Natural killer cell (primary cell): ENCODE results near the gene GAREM1. TPM values are rescaled to one million over a fixed set of nuclear protein-coding genes. Genes with fewer than 3 reads are reported as not detected.

Experiments used
- ATAC-seq, 3 donors: fragments of 150-1000 bp in 2 of 3; fragments of 200-7000 bp in 1 of 3; cut with Tn5 transposase; 1 replicate in 1 of 3; 2 replicates in 2 of 3; pipeline ENCODE4 v1.10.0; 2021; ENCODE audit warnings: mild to moderate bottlenecking in 2 of 3, moderate library complexity in 2 of 3
- DNase-seq, 2 donors: peaks; one replicate each; pipeline versions ENCODE4 v3.0.0 to v3.0.0-alpha.2; 2013 to 2021; ENCODE audit warnings: mixed read lengths in 1 of 2
- H3K27ac ChIP-seq: one replicate; pipeline ENCODE4 v1.5.1; 2013; ENCODE audit warnings: mild to moderate bottlenecking, low read length
- H3K27me3 ChIP-seq: one replicate; pipeline ENCODE4 v1.6.1; 2013; ENCODE audit warnings: low read length; ENCODE audit not compliant: control insufficient read depth, insufficient read depth
- H3K36me3 ChIP-seq: one replicate; pipeline ENCODE4 v1.6.1; 2013; ENCODE audit warnings: low read length; ENCODE audit not compliant: control insufficient read depth, insufficient read depth
- H3K4me1 ChIP-seq: one replicate; pipeline ENCODE4 v1.6.1; 2013; ENCODE audit warnings: low read length; ENCODE audit not compliant: control insufficient read depth, insufficient read depth
- H3K4me3 ChIP-seq: one replicate; pipeline ENCODE4 v1.5.1; 2013; ENCODE audit warnings: low read length
- H3K9me3 ChIP-seq: one replicate; pipeline ENCODE4 v1.6.1; 2013; ENCODE audit warnings: low read length; ENCODE audit not compliant: control insufficient read depth, insufficient read depth
- H3K27ac Mint-ChIP-seq, 2 donors: one replicate each; pipeline ENCODE4 v1.8.0; 2022; ENCODE audit warnings: mild to moderate bottlenecking in 2 of 2, mixed read lengths in 2 of 2, moderate library complexity in 1 of 2
- H3K27me3 Mint-ChIP-seq, 2 donors: one replicate each; pipeline ENCODE4 v1.8.0; 2022; ENCODE audit warnings: low read depth in 2 of 2, mixed read lengths in 2 of 2
- H3K36me3 Mint-ChIP-seq: one replicate; pipeline ENCODE4 v1.8.0; 2022; ENCODE audit warnings: mixed read lengths
- H3K4me1 Mint-ChIP-seq, 2 donors: one replicate each; pipeline ENCODE4 v1.8.0; 2022; ENCODE audit warnings: mixed read lengths in 2 of 2
- H3K4me3 Mint-ChIP-seq: one replicate; pipeline ENCODE4 v1.8.0; 2022; ENCODE audit warnings: mild to moderate bottlenecking, moderate library complexity, mixed read lengths
- H3K9me3 Mint-ChIP-seq, 2 donors: one replicate each; pipeline ENCODE4 v1.8.0; 2022; ENCODE audit warnings: mixed read lengths in 2 of 2
- WGBS: methylation state at CpG from one replicate; pipeline ENCODE4 v1.1.7; 2013; ENCODE audit warnings: missing lambda C conversion rate; ENCODE audit not compliant: insufficient coverage; 5-methylcytosine and 5-hydroxymethylcytosine counted together
- intact Hi-C: fragments of 100-400 bp; cut with micrococcal nuclease; formaldehyde crosslinking; loops from one replicate; pipeline ENCODE4 v1.14.2; 2022
- total RNA-seq, 4 donors: library from RNA; stranded (reverse); fragments of 120-200 nt in 1 of 4; gene quantifications; one replicate each; pipeline versions ENCODE4 v1.2.3 to v1.2.4, GENCODE V29; 2013 to 2022
- TF ChIP-seq, protein P1 (sequence below): fragments of 200-600 bp; IDR thresholded peaks from one replicate; pipeline ENCODE4 v1.8.0; 2022; ENCODE audit warnings: antibody characterized with exemption

Gene GAREM1
- total RNA-seq, 3 donors from 2014 or later (not counting 1 experiment from before 2014, with no cell fraction given): 0.09 TPM; not detected in 2

DNA sequence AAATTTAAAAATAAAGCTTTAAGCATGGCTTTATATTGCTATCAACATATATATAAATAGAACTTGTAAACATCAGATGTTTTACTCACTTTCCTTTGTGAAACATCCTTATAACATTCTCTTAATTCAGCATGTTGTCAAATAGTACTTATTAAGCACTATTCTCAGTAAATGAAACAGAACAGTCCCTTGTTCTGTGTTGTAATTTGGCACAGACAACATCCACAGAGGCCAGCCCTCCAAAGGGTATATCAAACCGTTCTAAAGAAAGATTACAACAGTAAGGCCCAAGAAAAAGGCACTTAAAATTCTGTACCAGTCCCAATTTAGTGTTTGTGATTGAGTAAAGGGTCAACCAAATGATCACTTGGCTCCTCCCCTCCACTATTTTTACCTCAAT is 46.0 kb downstream of the GAREM1 start:
- Mint-ChIP-seq H3K27ac (no peak overlapping the region), H3K27me3 (peaks cover 2 to 18% of the 10 kb centered on the region in 2 donors), H3K4me3 (no peak overlapping the region), H3K36me3 (peaks cover 5% of the 10 kb centered on the region), H3K9me3 (peaks cover 0 to 6% of the 10 kb centered on the region in 2 donors), H3K4me1 (no peaks in the 10 kb centered on the region)
- DNase-seq: no peak
- Histone ChIP-seq H3K4me3 (no peak overlapping the region), H3K9me3 (no peaks in the 10 kb centered on the region), H3K27ac (no peak overlapping the region), H3K36me3 (no peaks in the 10 kb centered on the region), H3K4me1 (no peaks in the 10 kb centered on the region), H3K27me3 (no peaks in the 10 kb centered on the region)
- intact Hi-C loops: no loop called here
- WGBS: 67% methylated on average over 1 of the region's 1 CpG
- ATAC-seq: no peak
- TF ChIP-seq, protein P1, sequence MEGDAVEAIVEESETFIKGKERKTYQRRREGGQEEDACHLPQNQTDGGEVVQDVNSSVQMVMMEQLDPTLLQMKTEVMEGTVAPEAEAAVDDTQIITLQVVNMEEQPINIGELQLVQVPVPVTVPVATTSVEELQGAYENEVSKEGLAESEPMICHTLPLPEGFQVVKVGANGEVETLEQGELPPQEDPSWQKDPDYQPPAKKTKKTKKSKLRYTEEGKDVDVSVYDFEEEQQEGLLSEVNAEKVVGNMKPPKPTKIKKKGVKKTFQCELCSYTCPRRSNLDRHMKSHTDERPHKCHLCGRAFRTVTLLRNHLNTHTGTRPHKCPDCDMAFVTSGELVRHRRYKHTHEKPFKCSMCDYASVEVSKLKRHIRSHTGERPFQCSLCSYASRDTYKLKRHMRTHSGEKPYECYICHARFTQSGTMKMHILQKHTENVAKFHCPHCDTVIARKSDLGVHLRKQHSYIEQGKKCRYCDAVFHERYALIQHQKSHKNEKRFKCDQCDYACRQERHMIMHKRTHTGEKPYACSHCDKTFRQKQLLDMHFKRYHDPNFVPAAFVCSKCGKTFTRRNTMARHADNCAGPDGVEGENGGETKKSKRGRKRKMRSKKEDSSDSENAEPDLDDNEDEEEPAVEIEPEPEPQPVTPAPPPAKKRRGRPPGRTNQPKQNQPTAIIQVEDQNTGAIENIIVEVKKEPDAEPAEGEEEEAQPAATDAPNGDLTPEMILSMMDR: no peak

DNA sequence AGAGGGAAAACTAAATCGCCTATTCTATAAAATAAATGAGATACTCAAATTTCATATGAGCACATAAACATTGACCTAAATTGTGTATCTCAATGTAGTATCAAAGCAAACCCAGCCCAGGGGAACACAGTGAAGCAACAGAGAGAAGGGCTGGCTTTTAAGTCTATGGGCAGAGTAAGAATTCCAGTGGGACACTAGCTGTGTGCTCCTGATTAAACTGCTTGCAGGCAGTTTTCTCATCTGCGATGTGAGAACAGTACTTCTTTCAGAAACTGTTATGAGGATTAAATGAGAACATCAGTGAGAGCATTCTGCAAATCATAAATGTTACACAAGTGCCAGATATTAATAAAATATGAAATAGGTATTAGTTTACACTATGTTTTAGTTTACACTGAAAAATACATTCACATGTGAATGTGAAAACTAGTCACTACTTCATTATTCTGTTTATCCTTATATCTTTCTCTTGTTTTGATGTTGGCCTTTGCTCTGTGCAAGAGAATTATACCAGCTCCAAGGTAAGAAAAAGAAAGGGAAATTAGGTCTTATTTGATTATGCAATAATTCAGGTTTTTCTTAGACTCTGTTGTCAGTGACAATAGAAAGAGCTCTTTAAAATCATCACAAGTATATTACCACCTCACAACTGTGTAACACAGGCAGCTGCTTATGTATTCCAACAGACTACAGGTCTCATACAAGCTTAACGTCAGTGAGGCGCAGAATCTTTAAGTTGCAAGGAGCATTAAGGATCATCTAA is 47.5 kb downstream of the GAREM1 start:
- Histone ChIP-seq H3K4me1 (no peaks in the 10 kb centered on the region), H3K27me3 (no peaks in the 10 kb centered on the region), H3K36me3 (no peaks in the 10 kb centered on the region), H3K27ac (no peak overlapping the region), H3K9me3 (no peaks in the 10 kb centered on the region), H3K4me3 (no peak overlapping the region)
- H3K4me1 Mint-ChIP-seq: no peaks in the 10 kb centered on the region
- H3K9me3 Mint-ChIP-seq: peaks cover 0 to 2% of the 10 kb centered on the region in 2 donors
- H3K4me3 Mint-ChIP-seq: no peak overlapping the region
- peaks cover 0 to 9% of the 10 kb centered on the region in 2 donors for H3K27me3 Mint-ChIP-seq
- DNase-seq (no peak), ATAC-seq (no peak)
- no peak overlapping the region for H3K27ac Mint-ChIP-seq
- intact Hi-C loops: no loop called here
- TF ChIP-seq, protein P1: no peak
- H3K36me3 Mint-ChIP-seq: no peaks in the 10 kb centered on the region
- 78% methylated on average over 1 of the region's 4 CpGs for WGBS

DNA sequence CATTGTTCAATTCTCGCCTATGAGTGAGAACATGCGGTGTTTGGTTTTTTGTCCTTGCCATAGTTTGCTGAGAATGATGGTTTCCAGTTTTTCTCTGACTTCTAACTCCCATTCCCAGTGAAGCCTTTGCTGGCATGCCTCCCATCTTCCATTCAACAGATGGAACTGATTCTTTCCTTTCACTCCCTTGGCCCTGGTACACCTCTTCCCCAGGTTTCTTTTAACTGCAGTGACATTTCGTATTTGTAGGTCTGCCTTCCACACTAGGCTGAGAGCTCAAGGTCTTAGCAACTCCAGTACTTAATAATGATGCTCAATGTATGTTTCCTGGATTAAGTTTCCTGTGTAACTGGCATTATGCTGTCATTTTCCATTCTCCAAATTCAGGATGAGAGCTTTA is 48.5 kb downstream of the GAREM1 start:
- H3K27ac ChIP-seq: no peak overlapping the region
- no peaks in the 10 kb centered on the region for H3K4me1 ChIP-seq
- TF ChIP-seq, protein P1: no peak
- H3K36me3 ChIP-seq: no peaks in the 10 kb centered on the region
- no peak overlapping the region for H3K4me3 ChIP-seq
- intact Hi-C loops: no loop called here
- H3K4me3 Mint-ChIP-seq: no peak overlapping the region
- H3K27me3 ChIP-seq: no peaks in the 10 kb centered on the region
- peaks cover 2% of the 10 kb centered on the region in 2 donors for H3K9me3 Mint-ChIP-seq
- ATAC-seq: no peak
- DNase-seq: no peak
- WGBS: 83% methylated on average over 3 of the region's 3 CpGs
- H3K27me3 Mint-ChIP-seq: peaks cover 0 to 8% of the 10 kb centered on the region in 2 donors
- H3K36me3 Mint-ChIP-seq: no peaks in the 10 kb centered on the region
- H3K27ac Mint-ChIP-seq: no peak overlapping the region
- H3K4me1 Mint-ChIP-seq: no peaks in the 10 kb centered on the region
- no peaks in the 10 kb centered on the region for H3K9me3 ChIP-seq
